K562 (cell line): ENCODE results near the gene MAML3. TPM values are rescaled to one million over a fixed set of nuclear protein-coding genes. Genes with fewer than 3 reads are reported as not detected.

Source experiments
- ARHGAP35 ChIP-seq: fragments of 450-650 bp; IDR thresholded peaks from 2 replicates; pipeline ENCODE4 v1.6.1; 2018; ENCODE audit not compliant: partially characterized antibody
- GABPB2 ChIP-seq: fragments of 250-450 bp; sonication (Bioruptor Pico); conservative IDR thresholded peaks from 2 replicates; pipeline ENCODE4 v1.5.1; 2021; ENCODE audit warnings: mild to moderate bottlenecking
- GATAD2A ChIP-seq: fragments of 450-650 bp; IDR thresholded peaks from 2 replicates; pipeline ENCODE4 v1.6.1; 2017
- KLF13 ChIP-seq: fragments of 450-650 bp; IDR thresholded peaks from 2 replicates; pipeline ENCODE4 v1.6.1; 2016; ENCODE audit warnings: missing genetic modification characterization, low read depth, mild to moderate bottlenecking, missing compliant biosample characterization, moderate library complexity, borderline replicate concordance
- NR4A1 ChIP-seq, 2 experiments: fragments of 250-450 bp in 1 of 2; fragments of 450-650 bp in 1 of 2; sonication (Bioruptor Pico) in 1 of 2; IDR thresholded peaks; 2 replicates each; pipeline versions ENCODE4 v1.4.0 to v1.6.1; 2016 to 2020; ENCODE audit warnings: mild to moderate bottlenecking in 2 of 2, missing compliant biosample characterization in 1 of 2, missing genetic modification characterization in 1 of 2, moderate library complexity in 1 of 2
- SRSF3 ChIP-seq: fragments of 200-400 bp; formaldehyde crosslinking; IDR thresholded peaks from 2 replicates; pipeline ENCODE4 v1.6.1; 2016; ENCODE audit warnings: mild to moderate bottlenecking, low read length, moderate library complexity; ENCODE audit not compliant: insufficient read depth
- TGIF2 ChIP-seq: sonication (generic); formaldehyde crosslinking; IDR thresholded peaks from 2 replicates; pipeline ENCODE4 v1.8.1; 2022; ENCODE audit warnings: mild to moderate bottlenecking, missing genetic modification reagents, moderate library complexity
- ZC3H4 ChIP-seq: sonication (generic); formaldehyde crosslinking; IDR thresholded peaks from 2 replicates; pipeline ENCODE4 v1.9.0; 2021; ENCODE audit warnings: missing genetic modification reagents, borderline replicate concordance
- ZNF212 ChIP-seq: fragments of 450-650 bp; formaldehyde crosslinking; IDR thresholded peaks from 2 replicates; pipeline ENCODE4 v1.4.0; 2020; ENCODE audit warnings: mild to moderate bottlenecking
- ZNF253 ChIP-seq: fragments of 250-450 bp; sonication (Bioruptor Pico); conservative IDR thresholded peaks from 2 replicates; pipeline ENCODE4 v1.6.1; 2021; ENCODE audit warnings: mild to moderate bottlenecking
- ZNF699 ChIP-seq: fragments of 250-450 bp; sonication (Bioruptor Pico); IDR thresholded peaks from 2 replicates; pipeline ENCODE4 v1.8.0; 2021; ENCODE audit warnings: mild to moderate bottlenecking, moderate library complexity; ENCODE audit not compliant: insufficient replicate concordance
- ZNF77 ChIP-seq: fragments of 250-450 bp; sonication (Bioruptor Pico); IDR thresholded peaks from 2 replicates; pipeline ENCODE4 v1.5.0; 2020
- polyA plus RNA-seq, 8 experiments: library from polyadenylated mRNA; depleted of rRNA in 4 of 8; stranded (reverse) in 5 of 8; unstranded in 3 of 8; fragments of >200 nt; fragmentation: Nextera tagmentation in 2 of 8; fragmentation: Illumina TruSeq in 1 of 8; extraction: Ambion mirVana in 2 of 8; extraction: Trizol in 1 of 8; gene quantifications; 2 replicates each; pipeline versions ENCODE4 v1.2.1 to v1.2.3, GENCODE V29; 2011 to 2014; ENCODE audit warnings: inconsistent platforms in 1 of 8, missing spikeins in 1 of 8
- total RNA-seq, 7 experiments: library from RNA; depleted of rRNA in 6 of 7; stranded (reverse); fragments of >200 nt in 6 of 7; fragmentation: Illumina TruSeq in 2 of 7; extraction: Trizol in 2 of 7; gene quantifications; 2 replicates each; pipeline versions ENCODE4 v1.2.1 to v1.2.3, GENCODE V29; 2011 to 2021; ENCODE audit warnings: low replicate concordance in 1 of 7
- TF ChIP-seq, protein P1 (sequence below), 2 experiments: fragments of 150-350 bp in 1 of 2; IDR thresholded peaks; 2 replicates each; pipeline ENCODE4 v1.6.1; 2012 to 2016; ENCODE audit warnings: low read depth in 2 of 2, low read length in 2 of 2, mild to moderate bottlenecking in 1 of 2, moderate library complexity in 1 of 2
- TF ChIP-seq, protein P2 (sequence below): sonication (generic); formaldehyde crosslinking; IDR thresholded peaks from 2 replicates; pipeline ENCODE4 v1.8.1; 2023; ENCODE audit warnings: mild to moderate bottlenecking, missing genetic modification reagents, moderate library complexity
- TF ChIP-seq, protein P3 (sequence below): fragments of 250-450 bp; sonication (Bioruptor Pico); IDR thresholded peaks from 2 replicates; pipeline ENCODE4 v1.4.0; 2020; ENCODE audit warnings: mild to moderate bottlenecking, moderate library complexity

MAML3 gene
- total and polyA plus RNA-seq, 9 of the 15 experiments (the other 6 are each of a cell fraction or from before 2014, with no cell fraction given): 0.01 to 0.55 (median 0.25) TPM

DNA sequence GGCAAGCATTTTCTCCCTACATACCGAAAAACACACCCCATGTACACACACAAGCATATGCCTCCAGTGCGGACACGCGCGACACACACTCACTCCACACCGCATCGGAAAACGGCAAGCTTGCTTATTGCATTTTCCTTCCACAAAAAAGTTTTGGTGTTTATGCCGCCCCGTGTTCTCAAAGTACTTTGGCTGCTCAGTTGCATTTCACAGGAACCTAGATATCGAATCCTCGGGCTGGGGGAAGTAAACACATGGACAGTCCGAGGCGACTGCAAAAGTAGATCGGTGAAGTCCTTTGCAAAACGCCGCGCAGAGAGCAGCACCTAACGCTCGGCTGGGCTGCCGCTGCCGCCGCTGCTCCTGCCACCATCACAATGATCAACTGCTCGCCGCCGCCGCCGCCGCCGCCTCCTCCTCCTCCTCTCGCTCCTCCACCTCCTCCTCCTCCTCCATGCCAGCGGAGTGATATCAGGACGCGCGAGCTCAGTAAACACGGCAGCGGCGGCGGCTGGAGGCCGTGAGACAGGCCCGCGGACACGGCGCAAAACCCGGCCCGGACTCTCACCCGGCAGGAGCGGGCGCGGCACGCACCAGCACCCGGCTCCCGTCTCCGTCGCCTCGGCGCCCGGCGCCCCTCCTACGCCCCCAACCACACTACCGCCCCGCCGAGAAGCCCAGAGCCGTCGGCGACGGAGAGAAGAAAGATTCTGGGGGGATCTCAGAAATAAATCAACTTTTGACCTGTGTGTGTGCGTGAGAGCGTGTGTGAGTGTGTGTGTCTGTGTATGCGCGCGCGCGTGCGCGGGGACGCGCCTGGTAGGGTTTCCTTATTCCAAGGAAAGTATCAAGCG is at the start of gene MAML3 (continued):
- TF ChIP-seq, protein P1, sequence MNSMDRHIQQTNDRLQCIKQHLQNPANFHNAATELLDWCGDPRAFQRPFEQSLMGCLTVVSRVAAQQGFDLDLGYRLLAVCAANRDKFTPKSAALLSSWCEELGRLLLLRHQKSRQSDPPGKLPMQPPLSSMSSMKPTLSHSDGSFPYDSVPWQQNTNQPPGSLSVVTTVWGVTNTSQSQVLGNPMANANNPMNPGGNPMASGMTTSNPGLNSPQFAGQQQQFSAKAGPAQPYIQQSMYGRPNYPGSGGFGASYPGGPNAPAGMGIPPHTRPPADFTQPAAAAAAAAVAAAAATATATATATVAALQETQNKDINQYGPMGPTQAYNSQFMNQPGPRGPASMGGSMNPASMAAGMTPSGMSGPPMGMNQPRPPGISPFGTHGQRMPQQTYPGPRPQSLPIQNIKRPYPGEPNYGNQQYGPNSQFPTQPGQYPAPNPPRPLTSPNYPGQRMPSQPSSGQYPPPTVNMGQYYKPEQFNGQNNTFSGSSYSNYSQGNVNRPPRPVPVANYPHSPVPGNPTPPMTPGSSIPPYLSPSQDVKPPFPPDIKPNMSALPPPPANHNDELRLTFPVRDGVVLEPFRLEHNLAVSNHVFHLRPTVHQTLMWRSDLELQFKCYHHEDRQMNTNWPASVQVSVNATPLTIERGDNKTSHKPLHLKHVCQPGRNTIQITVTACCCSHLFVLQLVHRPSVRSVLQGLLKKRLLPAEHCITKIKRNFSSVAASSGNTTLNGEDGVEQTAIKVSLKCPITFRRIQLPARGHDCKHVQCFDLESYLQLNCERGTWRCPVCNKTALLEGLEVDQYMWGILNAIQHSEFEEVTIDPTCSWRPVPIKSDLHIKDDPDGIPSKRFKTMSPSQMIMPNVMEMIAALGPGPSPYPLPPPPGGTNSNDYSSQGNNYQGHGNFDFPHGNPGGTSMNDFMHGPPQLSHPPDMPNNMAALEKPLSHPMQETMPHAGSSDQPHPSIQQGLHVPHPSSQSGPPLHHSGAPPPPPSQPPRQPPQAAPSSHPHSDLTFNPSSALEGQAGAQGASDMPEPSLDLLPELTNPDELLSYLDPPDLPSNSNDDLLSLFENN (IDR thresholded peaks at IDR 0.05; ENCODE audit: low read depth in 2 of 2, low read length in 2 of 2): no peak
- no peak for TF ChIP-seq KLF13 (tag)
- TF ChIP-seq ZNF253: no peak
- TF ChIP-seq, protein P2, sequence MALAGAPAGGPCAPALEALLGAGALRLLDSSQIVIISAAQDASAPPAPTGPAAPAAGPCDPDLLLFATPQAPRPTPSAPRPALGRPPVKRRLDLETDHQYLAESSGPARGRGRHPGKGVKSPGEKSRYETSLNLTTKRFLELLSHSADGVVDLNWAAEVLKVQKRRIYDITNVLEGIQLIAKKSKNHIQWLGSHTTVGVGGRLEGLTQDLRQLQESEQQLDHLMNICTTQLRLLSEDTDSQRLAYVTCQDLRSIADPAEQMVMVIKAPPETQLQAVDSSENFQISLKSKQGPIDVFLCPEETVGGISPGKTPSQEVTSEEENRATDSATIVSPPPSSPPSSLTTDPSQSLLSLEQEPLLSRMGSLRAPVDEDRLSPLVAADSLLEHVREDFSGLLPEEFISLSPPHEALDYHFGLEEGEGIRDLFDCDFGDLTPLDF (CRISPR knock-in tag): peak; percentile 70; the same call in 1 of the 2 replicates
- no peak for TF ChIP-seq TGIF2
- no peak for TF ChIP-seq ZNF212 (CRISPR knock-in tag)
- TF ChIP-seq ARHGAP35: no peak
- TF ChIP-seq, protein P3, sequence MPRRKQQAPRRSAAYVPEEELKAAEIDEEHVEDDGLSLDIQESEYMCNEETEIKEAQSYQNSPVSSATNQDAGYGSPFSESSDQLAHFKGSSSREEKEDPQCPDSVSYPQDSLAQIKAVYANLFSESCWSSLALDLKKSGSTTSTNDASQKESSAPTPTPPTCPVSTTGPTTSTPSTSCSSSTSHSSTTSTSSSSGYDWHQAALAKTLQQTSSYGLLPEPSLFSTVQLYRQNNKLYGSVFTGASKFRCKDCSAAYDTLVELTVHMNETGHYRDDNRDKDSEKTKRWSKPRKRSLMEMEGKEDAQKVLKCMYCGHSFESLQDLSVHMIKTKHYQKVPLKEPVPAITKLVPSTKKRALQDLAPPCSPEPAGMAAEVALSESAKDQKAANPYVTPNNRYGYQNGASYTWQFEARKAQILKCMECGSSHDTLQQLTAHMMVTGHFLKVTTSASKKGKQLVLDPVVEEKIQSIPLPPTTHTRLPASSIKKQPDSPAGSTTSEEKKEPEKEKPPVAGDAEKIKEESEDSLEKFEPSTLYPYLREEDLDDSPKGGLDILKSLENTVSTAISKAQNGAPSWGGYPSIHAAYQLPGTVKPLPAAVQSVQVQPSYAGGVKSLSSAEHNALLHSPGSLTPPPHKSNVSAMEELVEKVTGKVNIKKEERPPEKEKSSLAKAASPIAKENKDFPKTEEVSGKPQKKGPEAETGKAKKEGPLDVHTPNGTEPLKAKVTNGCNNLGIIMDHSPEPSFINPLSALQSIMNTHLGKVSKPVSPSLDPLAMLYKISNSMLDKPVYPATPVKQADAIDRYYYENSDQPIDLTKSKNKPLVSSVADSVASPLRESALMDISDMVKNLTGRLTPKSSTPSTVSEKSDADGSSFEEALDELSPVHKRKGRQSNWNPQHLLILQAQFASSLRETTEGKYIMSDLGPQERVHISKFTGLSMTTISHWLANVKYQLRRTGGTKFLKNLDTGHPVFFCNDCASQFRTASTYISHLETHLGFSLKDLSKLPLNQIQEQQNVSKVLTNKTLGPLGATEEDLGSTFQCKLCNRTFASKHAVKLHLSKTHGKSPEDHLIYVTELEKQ: no peak
- no peak for TF ChIP-seq GABPB2 (CRISPR knock-in tag)
- no peak for TF ChIP-seq ZNF77 (CRISPR knock-in tag)
- TF ChIP-seq NR4A1 (CRISPR knock-in tag; IDR thresholded peaks at IDR 0.05): no peak
- peak; percentile 84; the same call in 1 of the 2 replicates for TF ChIP-seq NR4A1 (tag; IDR thresholded peaks at IDR 0.05)
- peak; percentile 63; the same call in 1 of the 2 replicates for TF ChIP-seq GATAD2A
- TF ChIP-seq ZC3H4: no peak
- no peak for TF ChIP-seq SRSF3
- no peak for TF ChIP-seq ZNF699 (CRISPR knock-in tag)
